NT2/D1 (cell line): ENCODE measurements around the gene NOL12.

Experiments used
- DNase-seq: peaks from one replicate; pipeline ENCODE4 v3.0.0-alpha.2; 2011; ENCODE audit warnings: low read depth, low spot score
- H3K27me3 ChIP-seq: 2 replicates; pipeline ENCODE4 v1.6.0; 2011; ENCODE audit warnings: mild to moderate bottlenecking; ENCODE audit not compliant: insufficient read length, insufficient read depth
- H3K36me3 ChIP-seq: 2 replicates; pipeline ENCODE4 v1.6.1; 2011; ENCODE audit warnings: mild to moderate bottlenecking, low read length, mixed read lengths; ENCODE audit not compliant: insufficient read depth, insufficient read length
- H3K4me1 ChIP-seq: 2 replicates; pipeline ENCODE4 v1.5.1; 2011; ENCODE audit not compliant: insufficient read depth, insufficient read length
- H3K4me3 ChIP-seq: 2 replicates; pipeline ENCODE4 v1.5.1; 2011; ENCODE audit warnings: low read depth; ENCODE audit not compliant: insufficient read length
- H3K9ac ChIP-seq: 2 replicates; pipeline ENCODE4 v1.6.0; 2011; ENCODE audit warnings: low read depth; ENCODE audit not compliant: insufficient read length
- H3K9me3 ChIP-seq: 2 replicates; pipeline ENCODE4 v1.5.1; 2011; ENCODE audit warnings: mild to moderate bottlenecking, low read length; ENCODE audit not compliant: insufficient read depth
- SUZ12 ChIP-seq: IDR thresholded peaks from 2 replicates; pipeline ENCODE4 v1.6.1; 2011; ENCODE audit not compliant: insufficient read length, insufficient read depth; ENCODE audit errors: extremely low read depth
- YY1 ChIP-seq: IDR thresholded peaks from 2 replicates; pipeline ENCODE4 v1.6.1; 2011; ENCODE audit not compliant: insufficient read length, insufficient read depth
- ZNF274 ChIP-seq: IDR thresholded peaks from 2 replicates; pipeline ENCODE4 v1.6.1; 2011; ENCODE audit warnings: mild to moderate bottlenecking, low read depth, low read length

NOL12 gene

DNA sequence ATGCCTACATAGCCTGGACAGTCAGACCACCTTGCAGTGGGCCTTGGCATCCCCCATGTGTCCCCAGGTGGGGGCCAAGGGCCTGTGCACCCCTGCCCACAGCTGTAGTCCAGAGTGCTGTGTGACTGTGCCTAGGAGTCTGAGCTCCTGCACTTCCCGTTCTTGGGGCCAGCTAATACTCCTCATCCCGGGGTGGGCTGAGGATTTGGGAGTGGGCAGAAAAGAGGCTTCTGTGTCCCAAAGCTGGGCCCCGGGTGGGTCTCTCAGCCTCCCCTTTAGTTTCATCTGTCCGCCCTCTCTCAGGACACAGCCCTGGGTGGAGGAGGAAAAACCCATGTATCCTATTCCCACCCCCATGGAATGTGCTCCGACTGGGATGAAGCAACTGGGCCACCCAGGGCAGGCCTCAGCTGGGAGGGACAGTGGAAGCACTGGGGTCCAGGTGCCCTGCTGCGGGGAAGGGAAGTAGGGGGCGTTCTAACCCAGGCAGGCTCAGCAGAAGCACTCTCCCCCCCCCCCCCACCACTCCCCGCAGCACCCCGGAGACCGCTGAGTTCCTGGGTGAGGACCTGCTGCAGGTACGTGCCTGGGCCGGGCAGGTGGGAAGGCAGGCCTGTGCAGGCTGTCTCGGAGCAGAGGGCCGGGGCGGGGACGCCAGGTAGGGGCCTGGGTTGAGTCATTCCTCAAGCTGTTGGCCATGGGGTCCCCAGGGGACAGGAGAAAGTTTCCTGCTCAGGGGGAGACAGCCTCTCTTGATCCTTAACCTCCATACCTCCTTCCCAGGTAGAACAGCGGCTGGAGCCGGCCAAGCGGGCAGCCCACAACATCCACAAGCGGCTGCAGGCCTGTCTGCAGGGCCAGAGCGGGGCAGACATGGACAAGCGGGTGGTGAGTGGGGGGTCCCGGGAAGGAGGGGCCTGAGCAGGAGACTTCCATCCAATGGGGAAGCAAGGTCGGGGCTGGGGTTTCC is 45.3 kb upstream of the NOL12 start:
- peaks cover 20% of the 10 kb centered on the region for H3K4me1 ChIP-seq
- peaks cover 40% of the 10 kb centered on the region for H3K36me3 ChIP-seq
- no peaks in the 10 kb centered on the region for H3K9me3 ChIP-seq
- no peak for TF ChIP-seq ZNF274
- TF ChIP-seq YY1: no peak
- peak overlapping the region; percentile 41 for H3K4me3 ChIP-seq
- peak overlapping the region; percentile 81 for H3K9ac ChIP-seq
- H3K27me3 ChIP-seq: no peaks in the 10 kb centered on the region
- DNase-seq: no peak

DNA sequence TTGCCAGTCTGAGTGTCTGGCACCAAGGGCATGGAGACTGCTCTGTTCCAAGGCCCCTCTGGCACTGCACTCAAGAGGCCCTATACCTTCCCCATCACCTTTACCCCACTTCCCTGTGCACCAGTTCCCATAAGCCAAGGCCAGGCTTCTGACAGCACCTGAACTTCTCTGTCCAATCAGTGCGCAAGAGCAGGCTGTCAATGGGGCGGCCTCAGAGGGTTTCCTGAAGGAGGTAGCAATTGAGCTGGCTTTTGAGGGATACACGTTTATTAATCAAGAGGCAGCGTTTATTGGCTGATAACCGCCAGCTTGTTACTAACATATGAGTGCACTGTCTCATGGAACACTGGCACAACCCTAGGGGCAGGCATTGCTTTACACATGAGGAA is 44.6 kb upstream of the NOL12 start:
- no peak for DNase-seq
- H3K27me3 ChIP-seq: no peaks in the 10 kb centered on the region
- TF ChIP-seq YY1 (no peak), SUZ12 (no peak), ZNF274 (no peak)
- peaks cover 43% of the 10 kb centered on the region for H3K36me3 ChIP-seq
- no peak overlapping the region for H3K4me3 ChIP-seq
- no peaks in the 10 kb centered on the region for H3K9me3 ChIP-seq
- peak overlapping the region; percentile 21 for H3K9ac ChIP-seq
- H3K4me1 ChIP-seq: peaks cover 17% of the 10 kb centered on the region

DNA sequence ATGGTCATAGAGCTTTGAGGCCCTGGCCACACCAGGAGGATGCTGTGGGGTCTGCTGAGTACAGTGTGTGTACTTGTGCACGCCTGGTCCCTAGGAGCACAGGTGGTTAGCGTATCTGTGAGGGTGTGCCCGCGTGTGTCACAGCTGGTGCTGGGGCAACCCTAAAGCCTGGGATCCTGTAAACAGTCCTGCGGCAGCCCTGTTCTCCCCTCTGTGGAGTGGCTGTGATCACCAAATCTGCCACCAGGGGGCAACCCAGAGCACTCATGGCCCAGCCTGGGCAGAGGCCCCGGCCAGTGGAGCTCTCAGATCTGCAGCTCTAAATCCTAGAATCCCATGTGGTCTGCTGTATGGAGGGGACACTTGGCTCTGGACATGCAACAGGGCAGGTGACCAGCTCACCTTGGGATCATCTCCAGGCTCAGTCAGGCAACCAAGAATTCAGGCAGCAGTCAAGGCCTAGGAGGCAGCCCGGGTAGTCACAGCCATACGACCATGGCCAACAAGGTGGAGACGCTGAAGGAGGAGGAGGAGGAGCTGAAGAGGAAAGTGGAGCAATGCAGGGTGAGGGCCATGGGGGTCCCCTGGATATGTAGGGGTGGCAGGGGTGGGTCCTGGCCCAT is 42.8 kb upstream of the NOL12 start:
- Histone ChIP-seq H3K27me3 (no peaks in the 10 kb centered on the region), H3K36me3 (peaks cover 55% of the 10 kb centered on the region), H3K4me1 (peaks cover 9% of the 10 kb centered on the region), H3K9me3 (no peaks in the 10 kb centered on the region), H3K4me3 (no peak overlapping the region), H3K9ac (peak overlapping the region; percentile 34)
- no peak for DNase-seq
- TF ChIP-seq SUZ12 (no peak), YY1 (no peak), ZNF274 (no peak)

DNA sequence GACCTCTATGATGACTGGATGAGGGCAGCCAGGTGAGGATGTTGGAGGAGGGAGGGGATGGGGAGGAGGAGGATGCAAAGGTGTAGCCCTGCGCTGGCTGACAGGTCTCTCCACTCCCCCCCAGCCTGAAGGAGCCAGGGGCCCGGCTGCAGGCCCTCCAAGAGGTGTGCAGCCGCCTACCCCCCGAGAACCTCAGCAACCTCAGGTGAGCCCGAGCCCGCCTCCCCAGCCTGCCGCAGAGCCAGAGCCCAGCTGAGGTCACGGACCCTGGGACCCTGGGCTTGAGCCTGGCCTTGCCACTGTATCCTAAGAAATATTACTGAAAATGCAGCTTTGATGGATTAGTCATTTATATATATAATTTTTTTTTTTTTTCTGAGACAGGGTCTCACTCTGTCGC is 38.8 kb upstream of the NOL12 start:
- no peaks in the 10 kb centered on the region for H3K9me3 ChIP-seq
- peaks cover 3% of the 10 kb centered on the region for H3K4me1 ChIP-seq
- H3K9ac ChIP-seq: no peak overlapping the region
- no peaks in the 10 kb centered on the region for H3K27me3 ChIP-seq
- DNase-seq: no peak
- H3K36me3 ChIP-seq: peaks cover 71% of the 10 kb centered on the region
- TF ChIP-seq ZNF274 (no peak), SUZ12 (no peak), YY1 (no peak)
- H3K4me3 ChIP-seq: no peak overlapping the region

DNA sequence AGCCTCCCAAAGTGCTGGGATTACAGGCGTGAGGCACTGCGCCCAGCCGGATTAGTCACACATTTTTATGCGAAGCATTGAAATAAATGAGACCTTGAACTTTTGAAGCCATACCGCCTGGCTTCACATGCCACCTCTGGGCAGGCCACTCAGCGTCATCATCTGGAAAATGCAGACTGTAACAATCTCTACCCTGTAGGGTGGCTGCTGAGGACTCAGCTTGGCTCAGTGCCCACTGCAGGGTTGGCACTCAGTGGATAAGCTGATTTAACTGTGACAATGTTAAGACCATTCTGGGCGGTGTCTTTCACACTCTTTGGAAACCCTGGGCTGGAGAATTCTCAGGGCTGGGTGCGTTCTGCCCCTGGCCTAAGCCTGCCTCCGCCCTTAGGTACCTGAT is 38.2 kb upstream of the NOL12 start:
- DNase-seq: no peak
- peaks cover 65% of the 10 kb centered on the region for H3K36me3 ChIP-seq
- no peak for TF ChIP-seq SUZ12
- no peak for TF ChIP-seq YY1
- TF ChIP-seq ZNF274: no peak

DNA sequence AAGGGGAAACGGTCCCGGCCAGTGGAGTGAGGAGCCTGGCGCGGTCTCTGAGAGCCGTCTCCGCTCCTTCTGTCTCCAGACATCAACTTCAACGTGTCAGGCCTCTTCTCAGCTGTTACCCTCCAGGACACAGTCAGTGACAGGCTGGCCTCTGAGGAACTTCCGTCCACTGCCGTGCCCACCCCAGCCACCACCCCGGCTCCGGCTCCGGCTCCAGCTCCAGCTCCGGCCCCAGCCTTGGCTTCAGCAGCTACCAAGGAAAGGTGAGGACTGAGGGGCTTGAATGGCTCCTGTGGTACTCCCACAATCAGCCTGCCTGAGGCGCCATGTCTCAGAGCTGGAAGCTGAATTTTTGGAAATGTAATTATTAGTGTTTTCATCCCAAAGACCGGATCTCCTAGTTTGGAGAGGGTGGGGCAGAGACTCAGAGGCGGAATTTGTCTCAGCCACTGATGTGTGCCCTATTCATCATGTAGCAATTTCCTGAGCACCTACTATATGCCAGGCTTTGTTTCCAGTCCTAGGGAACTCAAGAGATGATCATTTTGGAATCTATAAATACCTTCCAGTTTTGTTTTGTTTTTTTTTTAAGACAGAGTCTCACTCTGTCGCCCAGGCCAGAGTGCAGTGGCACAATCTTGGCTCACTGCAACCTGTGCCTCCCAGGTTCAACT is 35.5 kb upstream of the NOL12 start:
- Histone ChIP-seq H3K4me3 (no peak overlapping the region), H3K9ac (no peak overlapping the region)
- no peak for TF ChIP-seq ZNF274
- TF ChIP-seq SUZ12: no peak
- no peak for TF ChIP-seq YY1

More for the DNA sequence above, 38.2 kb upstream of the NOL12 start:
- H3K4me3 ChIP-seq: no peak overlapping the region
- H3K9me3 ChIP-seq: no peaks in the 10 kb centered on the region
- peaks cover 3% of the 10 kb centered on the region for H3K4me1 ChIP-seq
- no peaks in the 10 kb centered on the region for H3K27me3 ChIP-seq
- no peak overlapping the region for H3K9ac ChIP-seq

More for the DNA sequence above, 35.5 kb upstream of the NOL12 start:
- Histone ChIP-seq H3K27me3 (no peaks in the 10 kb centered on the region), H3K36me3 (peaks cover 57% of the 10 kb centered on the region), H3K4me1 (no peaks in the 10 kb centered on the region), H3K9me3 (no peaks in the 10 kb centered on the region)
- no peak for DNase-seq
